GM12891 (cell line): ENCODE results near the gene EPS8L3.

ENCODE experiments used
- DNase-seq: peaks from one replicate; pipeline ENCODE4 v3.0.0; 2011; ENCODE audit warnings: low spot score; ENCODE audit not compliant: insufficient read length
- FAIRE-seq: peaks from 2 replicates; lab custom pipeline; 2011; peaks lifted over from hg19 to GRCh38; lab: Jason Lieb, UNC
- PAX5 ChIP-seq: IDR thresholded peaks from 2 replicates; pipeline ENCODE4 v1.6.1; 2011; ENCODE audit warnings: low read length, moderate library complexity, mild to moderate bottlenecking; ENCODE audit not compliant: insufficient read depth, severe bottlenecking
- POLR2A ChIP-seq: IDR thresholded peaks from 2 replicates; pipeline ENCODE4 v1.6.1; 2011; ENCODE audit warnings: low read depth, low read length, control low read depth
- POLR2AphosphoS5 ChIP-seq: IDR thresholded peaks from 2 replicates; pipeline ENCODE4 v1.6.1; 2011; ENCODE audit warnings: low read depth, low read length, control low read depth
- POU2F2 ChIP-seq: IDR thresholded peaks from 2 replicates; pipeline ENCODE4 v1.6.1; 2011; ENCODE audit warnings: low read depth, mild to moderate bottlenecking, control low read depth, low read length, moderate library complexity
- SPI1 ChIP-seq: IDR thresholded peaks from 2 replicates; pipeline ENCODE4 v1.6.1; 2011; ENCODE audit warnings: low read depth, low read length, control low read depth
- TAF1 ChIP-seq: IDR thresholded peaks from 2 replicates; pipeline ENCODE4 v1.6.1; 2011; ENCODE audit warnings: low read depth, low read length, control low read depth

The EPS8L3 gene

DNA sequence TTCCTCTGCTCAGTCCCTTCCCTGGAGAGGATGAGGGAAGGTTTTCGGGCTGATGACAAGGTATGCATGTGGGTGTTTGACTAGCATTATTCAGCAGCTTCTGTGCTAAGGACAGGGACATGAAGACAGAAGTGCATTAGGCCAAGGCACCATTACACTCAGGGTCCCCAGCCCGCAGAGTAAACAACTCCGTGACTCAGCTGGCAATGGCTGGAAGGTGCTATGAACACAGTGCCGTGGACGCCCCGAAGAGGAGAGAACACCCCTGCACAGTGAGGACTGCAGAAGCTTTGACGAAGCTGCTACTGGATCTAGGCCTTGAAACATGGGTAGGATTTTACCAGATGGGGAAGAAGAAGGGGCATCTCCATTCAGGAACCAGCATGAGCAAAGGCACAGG is 13.7 kb upstream of the EPS8L3 start:
- FAIRE-seq (no peak), DNase-seq (no peak)
- TF ChIP-seq POLR2AphosphoS5 (no peak), TAF1 (no peak), POLR2A (no peak), SPI1 (no peak), POU2F2 (no peak), PAX5 (no peak)

DNA sequence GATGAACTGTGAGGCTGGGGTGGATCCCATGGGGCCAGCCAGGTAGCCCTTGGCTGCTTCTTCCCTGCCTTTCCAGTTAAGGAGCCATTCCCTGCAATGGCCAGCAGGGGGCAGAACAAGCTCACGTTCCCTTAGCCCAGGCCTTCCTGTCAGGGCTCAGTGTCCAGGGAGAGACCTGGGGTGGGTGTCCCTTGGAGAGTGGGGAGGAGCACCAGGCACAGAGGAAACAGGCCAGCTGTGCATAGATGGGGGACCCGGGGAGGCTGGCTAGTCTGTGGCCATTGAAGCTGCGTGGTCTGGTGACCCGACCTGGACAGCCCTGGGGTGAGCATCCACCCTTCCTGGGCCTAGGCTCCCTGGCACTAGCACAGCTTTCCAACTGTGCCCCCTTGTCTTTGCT is 13.2 kb upstream of the EPS8L3 start:
- TF ChIP-seq POLR2A (no peak), POU2F2 (no peak), TAF1 (no peak), PAX5 (no peak), SPI1 (no peak), POLR2AphosphoS5 (no peak)
- FAIRE-seq (peak; percentile 89), DNase-seq (peak; percentile 78)

DNA sequence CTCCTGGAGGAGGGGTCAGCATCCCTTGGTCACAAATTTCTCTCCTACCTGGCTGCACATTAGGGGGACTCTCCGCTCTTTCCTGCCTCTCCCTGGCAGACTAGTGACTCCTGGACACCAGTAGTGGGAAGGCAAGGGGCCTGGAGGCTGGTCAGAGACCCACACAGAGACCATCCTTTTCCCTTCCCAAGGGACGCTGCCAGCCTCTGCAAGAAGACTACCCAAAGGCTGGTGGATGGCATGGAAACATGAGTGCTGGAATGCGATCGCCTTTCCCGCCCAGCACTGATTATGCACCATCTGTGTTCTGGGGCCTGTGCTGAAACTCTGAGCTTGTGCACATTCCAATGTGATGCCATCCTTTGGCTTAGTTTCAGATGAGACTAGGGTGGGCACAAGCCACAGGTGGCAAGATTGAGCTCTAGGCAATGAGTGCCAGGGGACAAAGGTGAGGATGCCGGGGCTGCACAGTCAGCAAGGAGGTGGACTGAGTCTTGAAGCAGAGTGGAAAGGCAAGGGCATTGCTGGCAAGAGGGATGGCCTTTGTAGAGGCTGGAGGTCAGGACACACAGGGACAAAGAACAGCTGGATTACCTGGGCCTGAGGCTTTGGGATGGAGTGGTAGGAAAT is 12.6 kb upstream of the EPS8L3 start:
- no peak for TF ChIP-seq POLR2A
- no peak for TF ChIP-seq SPI1
- no peak for TF ChIP-seq TAF1
- TF ChIP-seq POU2F2: no peak
- no peak for TF ChIP-seq PAX5
- TF ChIP-seq POLR2AphosphoS5: no peak
- FAIRE-seq (no peak), DNase-seq (no peak)

DNA sequence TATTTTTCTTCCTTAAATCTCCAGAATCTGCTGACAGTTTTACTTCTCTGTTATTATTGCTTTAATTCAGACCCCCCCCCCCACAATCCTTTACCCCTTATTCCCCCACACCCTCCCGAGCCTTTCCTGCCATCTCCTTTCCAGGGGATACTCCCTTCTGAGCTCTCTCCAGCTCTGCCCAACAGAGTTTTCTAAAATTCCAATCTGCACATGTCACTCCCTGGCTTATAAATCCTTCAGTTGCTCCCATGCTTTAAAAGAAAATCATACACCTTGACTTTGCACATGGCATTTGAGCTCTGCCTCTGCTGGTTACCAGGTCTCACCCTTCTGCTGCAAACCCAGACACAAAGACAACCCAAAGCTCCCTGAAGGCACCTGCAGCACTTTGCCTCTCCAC is 11.7 kb upstream of the EPS8L3 start:
- no peak for DNase-seq
- FAIRE-seq: no peak
- TF ChIP-seq POU2F2: no peak
- no peak for TF ChIP-seq POLR2AphosphoS5
- no peak for TF ChIP-seq SPI1
- TF ChIP-seq PAX5: no peak

DNA sequence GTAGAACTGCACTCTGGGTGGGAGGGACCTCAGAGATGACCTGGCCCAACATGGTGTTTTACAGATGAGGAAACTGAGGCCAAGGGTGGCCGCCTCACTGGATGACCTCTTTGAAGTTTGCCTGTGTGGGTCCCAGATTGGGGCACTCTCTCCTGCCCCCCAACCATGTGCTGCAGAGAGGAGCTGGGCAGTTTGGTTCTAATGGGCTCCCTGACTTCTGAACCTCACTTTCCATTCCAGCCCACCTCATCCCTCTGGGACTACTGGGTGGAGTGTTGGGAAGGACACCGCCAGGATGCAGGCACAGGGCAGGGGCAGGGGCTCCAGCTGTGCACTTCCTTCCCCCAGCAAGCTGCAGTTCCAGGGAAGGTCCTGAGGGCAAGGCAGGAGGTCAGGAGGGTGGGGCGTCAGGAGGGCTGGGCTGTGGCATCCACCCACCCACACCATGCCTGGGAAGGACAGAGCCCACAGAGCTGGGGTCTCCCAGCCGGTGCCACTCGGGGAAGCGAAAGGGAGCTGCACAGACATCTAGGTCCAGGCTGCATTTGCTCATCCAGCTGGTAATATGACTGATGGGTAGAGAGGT is 10.3 kb upstream of the EPS8L3 start:
- FAIRE-seq (no peak), DNase-seq (no peak)
- no peak for TF ChIP-seq POU2F2
- no peak for TF ChIP-seq SPI1
- TF ChIP-seq TAF1: no peak
- no peak for TF ChIP-seq POLR2AphosphoS5
- TF ChIP-seq PAX5: no peak
- TF ChIP-seq POLR2A: no peak

DNA sequence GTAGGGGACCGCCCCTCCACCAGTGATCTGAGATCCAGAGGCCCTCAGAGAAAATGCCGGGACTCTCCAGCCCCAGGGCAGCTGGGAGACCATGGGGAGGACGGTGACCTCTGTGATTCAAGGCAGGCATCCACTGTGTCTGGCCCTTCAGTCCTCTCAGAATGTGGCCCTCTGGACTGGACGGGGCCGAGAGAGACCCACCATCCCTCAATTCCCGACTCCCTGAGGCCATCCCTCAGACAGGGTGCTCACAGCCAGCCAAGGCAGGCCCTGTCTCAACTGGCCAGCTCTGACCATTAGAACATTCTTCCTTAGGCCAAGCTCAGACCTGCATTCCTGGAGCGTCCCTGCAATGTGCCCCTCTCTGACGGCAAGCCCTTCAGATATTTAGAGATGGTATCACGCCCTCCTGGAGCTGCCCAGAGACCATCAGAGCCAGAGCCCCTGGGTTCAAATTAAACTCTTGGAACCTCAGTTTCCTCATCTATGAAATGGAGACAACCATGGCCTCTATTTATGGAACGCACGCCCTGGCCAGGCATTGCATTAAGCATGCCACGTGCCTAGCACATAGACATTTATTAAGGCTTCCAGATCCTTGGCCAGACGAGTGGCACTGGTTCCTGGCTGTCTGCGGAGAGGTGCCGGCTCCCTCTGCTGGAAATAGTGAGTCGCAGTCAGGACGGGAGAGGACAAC is 9.6 kb upstream of the EPS8L3 start:
- FAIRE-seq (peak; percentile 63), DNase-seq (peak; percentile 68)
- TF ChIP-seq TAF1 (no peak), POU2F2 (no peak), POLR2A (no peak), PAX5 (no peak), POLR2AphosphoS5 (no peak), SPI1 (no peak)

DNA sequence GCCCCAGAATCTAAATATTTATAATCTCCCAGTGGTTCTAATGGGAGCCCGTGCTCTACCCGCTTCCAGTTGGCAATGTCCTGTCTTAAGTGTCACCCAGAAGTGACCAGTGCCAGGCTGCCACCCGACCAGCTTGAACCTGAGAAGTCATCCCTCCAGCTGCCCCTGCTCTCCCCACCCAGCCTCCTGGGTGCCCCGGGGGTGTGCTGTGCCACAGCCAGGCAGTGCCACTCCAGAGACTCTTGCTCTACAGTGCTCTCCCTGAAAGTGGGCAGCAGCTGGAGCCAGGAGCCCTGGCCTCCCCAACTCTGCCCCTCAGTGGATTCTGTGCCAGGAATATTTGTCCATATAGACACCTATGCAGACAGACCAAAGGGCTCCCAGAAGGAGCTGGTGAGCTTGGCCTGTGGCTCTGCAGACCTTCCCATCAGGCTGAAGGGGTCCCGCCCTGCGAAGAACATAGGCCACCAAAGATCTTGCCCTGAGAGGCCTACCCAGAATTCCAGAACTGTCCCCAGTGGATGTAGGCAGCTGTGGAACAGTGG is 9.0 kb upstream of the EPS8L3 start:
- TF ChIP-seq PAX5: no peak
- TF ChIP-seq SPI1: no peak
- no peak for TF ChIP-seq POU2F2
- no peak for TF ChIP-seq POLR2AphosphoS5
- TF ChIP-seq POLR2A: no peak
- TF ChIP-seq TAF1: no peak
- DNase-seq: no peak
- no peak for FAIRE-seq

DNA sequence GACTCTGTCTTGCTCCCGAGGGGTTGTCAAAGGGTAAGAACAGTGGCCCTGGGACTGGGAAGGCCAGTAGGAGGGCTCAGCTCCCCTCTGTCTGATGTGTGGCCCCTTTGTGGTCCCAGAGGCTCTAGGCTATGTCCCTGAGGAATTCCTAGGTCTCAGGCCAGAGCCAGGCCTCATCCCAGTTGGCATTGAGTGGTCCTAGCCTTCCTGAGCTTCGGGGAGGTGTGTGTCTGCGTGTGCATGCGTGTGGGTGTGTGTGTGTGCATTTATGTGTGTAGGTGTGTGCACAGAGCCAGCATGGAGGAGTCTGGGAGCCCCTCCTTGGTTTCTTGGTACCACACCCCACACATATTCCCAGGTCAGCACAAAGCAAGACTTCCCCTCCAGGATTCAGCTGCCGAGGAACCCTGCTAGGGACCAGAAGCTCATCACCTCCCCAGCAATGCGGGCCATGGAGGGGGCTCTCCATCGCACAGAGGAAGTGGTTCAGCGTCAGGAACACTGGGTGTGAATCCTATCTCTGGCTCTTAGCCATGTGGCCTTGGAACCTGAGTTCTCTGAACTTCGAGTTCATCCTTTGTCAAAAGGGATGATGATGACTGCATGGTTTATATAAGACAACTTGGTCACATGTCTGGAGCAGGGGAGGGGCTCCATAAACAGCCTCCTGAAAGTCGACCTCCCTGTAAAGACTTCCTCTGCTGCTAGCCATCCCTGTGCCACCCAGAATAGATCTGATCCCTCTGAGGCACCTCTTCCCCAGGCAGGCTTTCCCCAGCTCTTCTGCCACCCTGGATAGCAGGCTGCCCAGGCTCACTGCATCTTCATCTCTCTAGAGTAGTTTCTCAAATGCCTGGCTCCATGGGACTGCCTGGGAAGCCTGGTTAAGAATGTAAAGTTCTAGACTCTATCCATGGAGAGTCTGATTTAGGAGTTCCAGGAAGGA is 8.3 kb upstream of the EPS8L3 start:
- DNase-seq (no peak), FAIRE-seq (no peak)
- TF ChIP-seq POU2F2: no peak
- no peak for TF ChIP-seq TAF1
